Epithelial cell of proximal tubule (primary cell): ENCODE measurements around the gene PISD. TPM values are rescaled to one million over a fixed set of nuclear protein-coding genes. Genes with fewer than 3 reads are reported as not detected.

Experiments
- DNase-seq: peaks from one replicate; pipeline ENCODE4 v3.0.0-alpha.2; 2011; ENCODE audit warnings: low read depth
- H3K4me3 ChIP-seq: 2 replicates; pipeline ENCODE4 v1.5.1; 2011; ENCODE audit warnings: low read depth, mild to moderate bottlenecking, low read length
- CTCF ChIP-seq: conservative IDR thresholded peaks from 2 replicates; pipeline ENCODE4 v1.5.1; 2012; ENCODE audit warnings: low read depth, mild to moderate bottlenecking, low read length
- total RNA-seq: library from RNA; depleted of rRNA; stranded (reverse); fragments of >200 nt; gene quantifications from 2 replicates; pipeline ENCODE4 v1.2.3, GENCODE V29; 2015

Gene PISD
- total RNA-seq, 1 donor from 2014 or later = 61.1 TPM

- DNase-seq = no peak
- peak overlapping the region; percentile 87 for H3K4me3 ChIP-seq
- TF ChIP-seq CTCF = peak; percentile 18
Measured at GRCh38 chr22:31628969-31629708, 32.9 kb downstream of the PISD start.

- H3K4me3 ChIP-seq = no peak overlapping the region
- DNase-seq = no peak
- TF ChIP-seq CTCF = no peak
Measured at GRCh38 chr22:31628362-31628761, 33.7 kb downstream of the PISD start.

GRCh38 chr22:31627223-31627731 lies 34.7 kb downstream of the PISD start:
- TF ChIP-seq CTCF = no peak
- DNase-seq = no peak
- H3K4me3 ChIP-seq = no peak overlapping the region

GRCh38 chr22:31626427-31627150 lies 35.4 kb downstream of the PISD start:
- no peak for TF ChIP-seq CTCF
- no peak overlapping the region for H3K4me3 ChIP-seq
- DNase-seq = no peak

GRCh38 chr22:31625661-31626426 lies 36.2 kb downstream of the PISD start:
- H3K4me3 ChIP-seq = no peak overlapping the region
- no peak for TF ChIP-seq CTCF

GRCh38 chr22:31625257-31625640 lies 36.8 kb downstream of the PISD start:
- H3K4me3 ChIP-seq = no peak overlapping the region
- no peak for TF ChIP-seq CTCF
- no peak for DNase-seq

More at GRCh38 chr22:31625661-31626426, 36.2 kb downstream of the PISD start:
- no peak for DNase-seq
